Activated CD4-positive, alpha-beta T cell treated with anti-CD3 and anti-CD28 coated beads, Interleukin-2, Interleukin-6, amounts not matched to agents 100 ng/mL and 50 ng/mL, durations not matched to agents 16 hours and 8 hours (primary cell): ENCODE measurements around the gene CHD5.

ENCODE experiments used
- DNase-seq: peaks from one replicate; pipeline ENCODE4 v3.0.0-alpha.2; 2020

CHD5 gene

GRCh38 chr1:6096243-6097116 lies 83.6 kb downstream of the CHD5 start:
- DNase-seq, result no peak

GRCh38 chr1:6095511-6096242 lies 84.4 kb downstream of the CHD5 start:
- no peak for DNase-seq

GRCh38 chr1:6094801-6095505 lies 85.2 kb downstream of the CHD5 start:
- no peak for DNase-seq

- no peak for DNase-seq
Observed at GRCh38 chr1:6094246-6094645, 85.9 kb downstream of the CHD5 start.

GRCh38 chr1:6093611-6094010 lies 86.5 kb downstream of the CHD5 start:
- no peak for DNase-seq

GRCh38 chr1:6093071-6093470 lies 87.0 kb downstream of the CHD5 start:
- no peak for DNase-seq

- DNase-seq, result no peak
Observed at GRCh38 chr1:6092211-6092610, 87.9 kb downstream of the CHD5 start.

GRCh38 chr1:6091823-6092109 lies 88.4 kb downstream of the CHD5 start:
- DNase-seq, result no peak

GRCh38 chr1:6090996-6091822 lies 88.9 kb downstream of the CHD5 start:
- no peak for DNase-seq

- DNase-seq, result no peak
Observed at GRCh38 chr1:6090288-6090687, 89.8 kb downstream of the CHD5 start.

GRCh38 chr1:6088956-6089355 lies 91.2 kb downstream of the CHD5 start:
- DNase-seq, result no peak

GRCh38 chr1:6087958-6088357 lies 92.2 kb downstream of the CHD5 start:
- DNase-seq, result no peak

GRCh38 chr1:6087377-6087772 lies 92.7 kb downstream of the CHD5 start:
- no peak for DNase-seq

- no peak for DNase-seq
Observed at GRCh38 chr1:6086762-6087376, 93.3 kb downstream of the CHD5 start.

- DNase-seq, result no peak
Observed at GRCh38 chr1:6086358-6086757, 93.8 kb downstream of the CHD5 start.

- no peak for DNase-seq
Observed at GRCh38 chr1:6085666-6086065, 94.5 kb downstream of the CHD5 start.

- DNase-seq, result no peak
Observed at GRCh38 chr1:6084781-6085495, 95.2 kb downstream of the CHD5 start.

GRCh38 chr1:6083801-6084446 lies 96.2 kb downstream of the CHD5 start:
- no peak for DNase-seq

- no peak for DNase-seq
Observed at GRCh38 chr1:6083385-6083784, 96.7 kb downstream of the CHD5 start.

GRCh38 chr1:6082430-6082971 lies 97.6 kb downstream of the CHD5 start:
- no peak for DNase-seq

GRCh38 chr1:6081901-6082300 lies 98.2 kb downstream of the CHD5 start:
- no peak for DNase-seq
